ENCODE measurements around the gene B4GALNT4.
A peak's percentile ranks its signal among the peaks of the same experiment; 100 is the strongest.
"Not testable (repeated sequence)": the region's sequence is repeated elsewhere in the genome, so short reads cannot be mapped to it uniquely, and the experiment has no call there.

The B4GALNT4 gene

GRCh38 chr11:369336-370018, at the start of gene B4GALNT4:
B4GALNT4 (plus strand) TSS chr11:369499; CDS start chr11:369804, 305 bp downstream.
- DNase-seq, result peak; percentile 80

- not testable (repeated sequence) for DNase-seq
These were observed 49.4 kb upstream of the B4GALNT4 start for GRCh38 chr11:319888-320273.

GRCh38 chr11:324156-324555, 45.1 kb upstream of the B4GALNT4 start:
- DNase-seq, result no peak

GRCh38 chr11:324593-325517, 44.4 kb upstream of the B4GALNT4 start:
- not testable (repeated sequence) for DNase-seq

GRCh38 chr11:325796-326591, 43.3 kb upstream of the B4GALNT4 start:
- DNase-seq, result no peak

- DNase-seq, result no peak
These were observed 42.8 kb upstream of the B4GALNT4 start for GRCh38 chr11:326592-326841.

GRCh38 chr11:326842-327580, 42.3 kb upstream of the B4GALNT4 start:
- peak; percentile 37 for DNase-seq

- no peak for DNase-seq
These were observed 41.7 kb upstream of the B4GALNT4 start for GRCh38 chr11:327581-327923.

- DNase-seq, result no peak
These were observed 41.3 kb upstream of the B4GALNT4 start for GRCh38 chr11:328012-328411.

GRCh38 chr11:328516-329100, 40.7 kb upstream of the B4GALNT4 start:
- not testable (repeated sequence) for DNase-seq

GRCh38 chr11:329886-330253, 39.4 kb upstream of the B4GALNT4 start:
- DNase-seq, result no peak

GRCh38 chr11:330307-330693, 39.0 kb upstream of the B4GALNT4 start:
- DNase-seq, result no peak

GRCh38 chr11:330694-331357, 38.5 kb upstream of the B4GALNT4 start:
- DNase-seq, result no peak

GRCh38 chr11:331358-332060, 37.8 kb upstream of the B4GALNT4 start:
- no peak for DNase-seq

- no peak for DNase-seq
These were observed 36.4 kb upstream of the B4GALNT4 start for GRCh38 chr11:332651-333480.

- DNase-seq, result not testable (repeated sequence)
These were observed 35.6 kb upstream of the B4GALNT4 start for GRCh38 chr11:333616-334263.

- DNase-seq, result no peak
These were observed 34.9 kb upstream of the B4GALNT4 start for GRCh38 chr11:334264-334994.

GRCh38 chr11:335779-336658, 33.3 kb upstream of the B4GALNT4 start:
- DNase-seq, result peak; percentile 30
